Measurements from ENCODE around the gene MYOM1.

DNA sequence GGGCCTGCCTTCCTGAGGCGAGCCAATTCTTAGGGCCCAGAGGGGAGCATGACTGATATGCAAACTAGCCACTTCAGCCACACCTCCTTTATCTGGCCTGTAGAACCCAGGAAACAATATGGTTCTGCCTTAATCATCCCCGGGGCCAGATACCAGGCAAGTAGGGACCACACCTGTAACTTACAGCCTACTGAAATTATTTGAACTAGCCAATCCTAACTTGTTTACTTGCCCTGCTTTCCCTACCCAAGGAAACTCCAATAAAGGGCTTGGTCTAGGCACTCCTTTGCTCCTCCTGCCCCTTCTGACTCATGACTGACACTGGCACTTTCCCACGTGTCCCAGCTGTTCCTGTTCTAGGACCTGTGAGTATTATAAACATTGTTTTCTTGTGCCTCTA is 57.6 kb downstream of the MYOM1 start:
- TF ChIP-seq, protein P1, sequence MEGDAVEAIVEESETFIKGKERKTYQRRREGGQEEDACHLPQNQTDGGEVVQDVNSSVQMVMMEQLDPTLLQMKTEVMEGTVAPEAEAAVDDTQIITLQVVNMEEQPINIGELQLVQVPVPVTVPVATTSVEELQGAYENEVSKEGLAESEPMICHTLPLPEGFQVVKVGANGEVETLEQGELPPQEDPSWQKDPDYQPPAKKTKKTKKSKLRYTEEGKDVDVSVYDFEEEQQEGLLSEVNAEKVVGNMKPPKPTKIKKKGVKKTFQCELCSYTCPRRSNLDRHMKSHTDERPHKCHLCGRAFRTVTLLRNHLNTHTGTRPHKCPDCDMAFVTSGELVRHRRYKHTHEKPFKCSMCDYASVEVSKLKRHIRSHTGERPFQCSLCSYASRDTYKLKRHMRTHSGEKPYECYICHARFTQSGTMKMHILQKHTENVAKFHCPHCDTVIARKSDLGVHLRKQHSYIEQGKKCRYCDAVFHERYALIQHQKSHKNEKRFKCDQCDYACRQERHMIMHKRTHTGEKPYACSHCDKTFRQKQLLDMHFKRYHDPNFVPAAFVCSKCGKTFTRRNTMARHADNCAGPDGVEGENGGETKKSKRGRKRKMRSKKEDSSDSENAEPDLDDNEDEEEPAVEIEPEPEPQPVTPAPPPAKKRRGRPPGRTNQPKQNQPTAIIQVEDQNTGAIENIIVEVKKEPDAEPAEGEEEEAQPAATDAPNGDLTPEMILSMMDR (IDR thresholded peaks at IDR 0.05; ENCODE audit: low read length): no peak
- no peak for TF ChIP-seq EZH2 (optimal IDR thresholded peaks at IDR 0.05; ENCODE audit: low read depth, low read length)

All from MM.1S (cell line).